K562 (cell line): ENCODE results near the gene TESK1. TPM values are rescaled to one million over a fixed set of nuclear protein-coding genes. Genes with fewer than 3 reads are reported as not detected.

ENCODE experiments used
- CBX3 ChIP-seq, 2 experiments: IDR thresholded peaks; 1 replicate in 1 of 2; 2 replicates in 1 of 2; pipeline ENCODE4 v1.6.1; 2012; ENCODE audit warnings: inconsistent platforms in 2 of 2, low read length in 2 of 2, borderline replicate concordance in 1 of 2, control low read depth in 1 of 2
- CHD1 ChIP-seq: fragments of 200-600 bp; sonication (generic); IDR thresholded peaks from one replicate; pipeline ENCODE4 v1.6.1; 2012; ENCODE audit warnings: mild to moderate bottlenecking, moderate library complexity, low read length, inconsistent platforms
- DACH1 ChIP-seq: fragments of 450-650 bp; IDR thresholded peaks from 2 replicates; pipeline ENCODE4 v1.6.1; 2018; ENCODE audit not compliant: partially characterized antibody
- EHMT2 ChIP-seq: fragments of 450-650 bp; IDR thresholded peaks from 2 replicates; pipeline ENCODE4 v1.6.1; 2018; ENCODE audit warnings: antibody characterized with exemption
- EP400 ChIP-seq: fragments of 450-650 bp; IDR thresholded peaks from 2 replicates; pipeline ENCODE4 v1.6.1; 2017; ENCODE audit warnings: antibody characterized with exemption, mild to moderate bottlenecking, moderate library complexity
- KAT8 ChIP-seq: fragments of 450-650 bp; IDR thresholded peaks from 2 replicates; pipeline ENCODE4 v1.6.1; 2016; ENCODE audit warnings: low read depth, mild to moderate bottlenecking
- PCBP1 ChIP-seq: fragments of 200-400 bp; formaldehyde crosslinking; IDR thresholded peaks from 2 replicates; pipeline ENCODE4 v1.6.1; 2018; ENCODE audit warnings: mild to moderate bottlenecking, low read depth, low read length; ENCODE audit not compliant: poor library complexity, severe bottlenecking
- PHF21A ChIP-seq: fragments of 450-650 bp; IDR thresholded peaks from 2 replicates; pipeline ENCODE4 v1.6.1; 2017; ENCODE audit warnings: low read depth, borderline replicate concordance
- PTBP1 ChIP-seq: fragments of 200-400 bp; formaldehyde crosslinking; IDR thresholded peaks from 2 replicates; pipeline ENCODE4 v1.6.1; 2017; ENCODE audit warnings: low read depth, low read length
- RBFOX2 ChIP-seq: fragments of 200-400 bp; formaldehyde crosslinking; IDR thresholded peaks from 2 replicates; pipeline ENCODE4 v1.6.1; 2017; ENCODE audit warnings: low read depth, mild to moderate bottlenecking, low read length, moderate library complexity
- RCOR1 ChIP-seq, 2 experiments: IDR thresholded peaks; 2 replicates each; pipeline ENCODE4 v1.6.1; 2012; ENCODE audit warnings: low read depth in 2 of 2, low read length in 2 of 2, borderline replicate concordance in 1 of 2, improper control_type of control experiment in 1 of 2
- RERE ChIP-seq: sonication (generic); formaldehyde crosslinking; IDR thresholded peaks from 2 replicates; pipeline ENCODE4 v1.8.0; 2023; ENCODE audit warnings: missing genetic modification reagents, mild to moderate bottlenecking, borderline replicate concordance
- SFPQ ChIP-seq: fragments of 200-400 bp; formaldehyde crosslinking; IDR thresholded peaks from 2 replicates; pipeline ENCODE4 v1.6.1; 2017; ENCODE audit warnings: mild to moderate bottlenecking, low read depth, low read length, moderate library complexity
- STAG1 ChIP-seq: sonication (generic); formaldehyde crosslinking; IDR thresholded peaks from 2 replicates; pipeline ENCODE4 v1.5.0; 2020; ENCODE audit warnings: missing genetic modification reagents, borderline replicate concordance
- VEZF1 ChIP-seq: fragments of 200-800 bp; sonication (Bioruptor generic); IDR thresholded peaks from 2 replicates; pipeline ENCODE4 v1.6.1; 2017; ENCODE audit warnings: missing genetic modification characterization, missing compliant biosample characterization
- XRCC3 ChIP-seq: fragments of 450-650 bp; IDR thresholded peaks from 2 replicates; pipeline ENCODE4 v1.6.1; 2017; ENCODE audit warnings: mild to moderate bottlenecking, moderate library complexity
- ZBED1 ChIP-seq: IDR thresholded peaks from 2 replicates; pipeline ENCODE4 v1.6.1; 2014
- ZC3H11A ChIP-seq: IDR thresholded peaks from 2 replicates; pipeline ENCODE4 v1.6.1; 2012; ENCODE audit warnings: low read depth, low read length, improper control_type of control experiment
- ZNF57 ChIP-seq: fragments of 450-650 bp; formaldehyde crosslinking; IDR thresholded peaks from 2 replicates; pipeline ENCODE4 v1.4.0; 2020; ENCODE audit warnings: mild to moderate bottlenecking, moderate library complexity
- polyA plus RNA-seq, 8 experiments: library from polyadenylated mRNA; depleted of rRNA in 4 of 8; stranded (reverse) in 5 of 8; unstranded in 3 of 8; fragments of >200 nt; fragmentation: Nextera tagmentation in 2 of 8; fragmentation: Illumina TruSeq in 1 of 8; extraction: Ambion mirVana in 2 of 8; extraction: Trizol in 1 of 8; gene quantifications; 2 replicates each; pipeline versions ENCODE4 v1.2.1 to v1.2.3, GENCODE V29; 2011 to 2014; ENCODE audit warnings: inconsistent platforms in 1 of 8, missing spikeins in 1 of 8
- total RNA-seq, 7 experiments: library from RNA; depleted of rRNA in 6 of 7; stranded (reverse); fragments of >200 nt in 6 of 7; fragmentation: Illumina TruSeq in 2 of 7; extraction: Trizol in 2 of 7; gene quantifications; 2 replicates each; pipeline versions ENCODE4 v1.2.1 to v1.2.3, GENCODE V29; 2011 to 2021; ENCODE audit warnings: low replicate concordance in 1 of 7

The TESK1 gene
- total and polyA plus RNA-seq, 9 of the 15 experiments (the other 6 are each of a cell fraction or from before 2014, with no cell fraction given) = 0.07 to 10.4 (median 4.1) TPM

GRCh38 chr9:35658137-35658967 is 53.3 kb downstream of the TESK1 start, which contains the start of gene CCDC107 (continued):
- no peak for TF ChIP-seq RERE (CRISPR knock-in tag)
- no peak for TF ChIP-seq DACH1
- TF ChIP-seq ZBED1 = no peak
- peak; percentile 22; the same call in 1 of the 2 replicates for TF ChIP-seq VEZF1 (CRISPR knock-in tag)
- TF ChIP-seq CHD1 = no peak
- TF ChIP-seq EP400 = no peak
- no peak for TF ChIP-seq SFPQ
- no peak for TF ChIP-seq PTBP1
- TF ChIP-seq RCOR1 (IDR thresholded peaks at IDR 0.05; ENCODE audit: borderline replicate concordance in 1 of 2, low read depth in 2 of 2, low read length in 2 of 2) = no peak
- TF ChIP-seq STAG1 (CRISPR knock-in tag) = peak; percentile 34; the same call in 1 of the 2 replicates
- TF ChIP-seq EHMT2 = no peak
- TF ChIP-seq PHF21A = no peak
- TF ChIP-seq RBFOX2 = peak; percentile 87
- no peak for TF ChIP-seq XRCC3
- TF ChIP-seq ZNF57 (CRISPR knock-in tag) = no peak
- no peak for TF ChIP-seq ZC3H11A
- TF ChIP-seq KAT8 = no peak
- no peak for TF ChIP-seq CBX3 (IDR thresholded peaks at IDR 0.05; ENCODE audit: borderline replicate concordance in 1 of 2, low read length in 2 of 2)
- no peak for TF ChIP-seq PCBP1
